ENCODE results near the gene MOV10L1.
"Not testable (repeated sequence)": the region's sequence is repeated elsewhere in the genome, so short reads cannot be mapped to it uniquely, and the experiment has no call there.

The MOV10L1 gene

GRCh38 chr22:50131894-50132293 is 42.1 kb downstream of the MOV10L1 start:
- FAIRE-seq (peak; percentile 23), DNase-seq (ENCODE audit: insufficient read length, low spot score) (no peak)

- no peak for DNase-seq (ENCODE audit: insufficient read length, low spot score)
- FAIRE-seq, result no peak
Measured at GRCh38 chr22:50134481-50134880, 44.7 kb downstream of the MOV10L1 start.

DNA sequence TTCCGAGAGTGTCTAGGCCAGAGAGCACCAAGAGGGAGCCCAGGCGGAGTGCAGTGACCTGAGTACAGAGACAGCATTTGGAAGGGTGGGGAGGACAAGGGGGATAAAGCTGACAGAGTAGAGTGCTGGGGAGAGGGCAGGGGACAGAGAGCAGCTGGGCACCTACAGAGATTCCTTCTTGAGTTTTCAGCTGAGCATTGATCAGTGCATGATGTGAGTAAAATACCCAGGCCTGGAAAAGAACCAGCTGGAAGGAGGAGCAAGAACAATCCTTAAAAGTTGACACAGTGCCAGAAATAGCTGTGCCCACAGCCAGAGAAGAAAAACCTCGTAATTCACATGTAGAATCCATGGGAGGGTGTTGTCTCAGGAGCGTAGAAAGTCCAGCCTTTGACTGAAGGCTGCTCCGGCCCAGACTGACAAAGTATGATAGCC is 46.8 kb downstream of the MOV10L1 start:
- FAIRE-seq (no peak), DNase-seq (ENCODE audit: insufficient read length, low spot score) (no peak)

GRCh38 chr22:50137277-50137676 is 47.5 kb downstream of the MOV10L1 start:
- not testable (repeated sequence) for FAIRE-seq

GRCh38 chr22:50138041-50138440 is 48.2 kb downstream of the MOV10L1 start:
- no peak for DNase-seq (ENCODE audit: insufficient read length, low spot score)
- no peak for FAIRE-seq

More at GRCh38 chr22:50137277-50137676, 47.5 kb downstream of the MOV10L1 start:
- DNase-seq (ENCODE audit: insufficient read length, low spot score), result not testable (repeated sequence)

DNA sequence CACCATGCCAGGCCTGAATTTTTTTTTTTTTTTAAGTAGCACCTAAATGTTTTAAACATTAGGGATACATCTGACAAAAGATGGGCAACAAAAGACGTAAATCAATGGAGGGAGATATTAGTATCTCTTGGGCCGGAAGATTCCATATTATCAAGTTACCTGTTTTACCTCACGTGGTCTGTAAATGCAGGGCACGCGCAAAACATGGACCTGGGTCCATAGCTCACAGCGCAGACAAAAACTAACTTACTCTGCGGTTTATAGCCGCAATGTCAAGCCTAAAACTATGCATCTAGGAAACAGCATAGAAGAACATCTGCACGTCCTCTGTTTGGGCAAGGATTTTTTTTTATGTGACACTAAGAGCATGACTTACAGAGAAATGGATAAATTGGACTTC is 49.2 kb downstream of the MOV10L1 start:
- FAIRE-seq, result no peak

GRCh38 chr22:50139843-50140415 is 50.1 kb downstream of the MOV10L1 start:
- FAIRE-seq, result no peak
- no peak for DNase-seq (ENCODE audit: insufficient read length, low spot score)

More for the DNA sequence above, 49.2 kb downstream of the MOV10L1 start:
- no peak for DNase-seq (ENCODE audit: insufficient read length, low spot score)

DNA sequence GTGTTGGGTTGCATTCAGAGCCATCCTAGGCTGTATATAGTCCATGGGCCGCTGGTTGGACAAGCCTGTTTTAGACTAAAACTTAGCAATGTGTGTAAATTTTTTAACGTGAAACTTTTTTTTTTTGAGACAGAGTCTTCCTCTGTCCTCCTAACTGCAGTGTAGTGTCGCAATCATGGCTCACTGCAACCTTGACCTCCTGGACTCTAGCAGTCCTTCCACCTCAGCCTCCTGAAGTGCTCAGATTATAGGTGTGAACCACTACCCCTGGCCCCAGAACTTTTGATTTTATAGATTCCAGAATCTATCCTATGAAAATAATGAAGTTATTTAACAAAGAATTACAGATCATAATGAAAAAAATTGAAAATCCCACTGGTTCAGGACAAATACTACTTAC is 50.8 kb downstream of the MOV10L1 start:
- no peak for FAIRE-seq

DNA sequence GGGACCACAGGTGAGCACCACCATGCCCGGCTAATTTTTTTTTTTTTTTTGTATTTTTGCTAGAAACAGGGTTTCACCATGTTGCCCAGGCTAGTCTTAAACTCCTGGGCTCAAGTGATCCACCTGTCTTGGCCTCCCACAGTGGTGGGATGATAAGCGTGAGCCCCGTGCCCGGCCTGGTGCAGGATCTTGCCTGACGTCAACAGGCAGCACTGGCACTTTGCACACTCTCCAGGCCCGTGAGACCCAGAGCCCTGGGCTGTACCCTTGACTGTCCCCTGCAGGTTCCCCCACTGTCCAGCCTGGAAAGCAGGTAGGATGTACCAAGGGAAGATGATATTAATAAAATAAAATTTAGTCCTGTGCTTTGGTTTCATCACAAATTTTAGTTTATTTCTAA is 51.7 kb downstream of the MOV10L1 start:
- DNase-seq (ENCODE audit: insufficient read length, low spot score), result no peak
- no peak for FAIRE-seq

More for the DNA sequence above, 50.8 kb downstream of the MOV10L1 start:
- no peak for DNase-seq (ENCODE audit: insufficient read length, low spot score)

DNA sequence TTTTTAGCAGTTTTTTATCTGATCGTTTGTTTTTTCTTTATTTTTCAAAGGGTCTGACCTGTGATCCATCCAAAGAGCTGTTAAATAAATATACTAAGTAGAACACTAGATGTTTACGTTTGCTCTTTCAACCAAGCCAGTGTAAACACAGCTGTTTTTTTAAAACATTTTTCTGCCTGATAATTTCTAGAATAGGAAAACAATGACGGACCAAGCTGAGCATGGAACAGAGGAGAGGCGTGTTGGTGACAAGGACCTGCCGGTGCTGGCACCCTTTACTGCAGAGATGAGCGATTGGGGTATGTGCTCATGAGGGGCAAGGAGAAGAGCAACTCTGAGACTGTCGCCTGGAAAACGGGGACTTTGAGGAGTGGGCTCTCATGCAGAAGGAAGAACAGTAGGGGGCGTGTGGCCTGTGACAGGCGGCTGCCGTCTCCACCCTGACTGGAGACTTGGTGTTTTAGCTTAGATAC is 52.1 kb downstream of the MOV10L1 start:
- no peak for FAIRE-seq
- no peak for DNase-seq (ENCODE audit: insufficient read length, low spot score)

- no peak for FAIRE-seq
Measured at GRCh38 chr22:50143096-50143495, 53.3 kb downstream of the MOV10L1 start.

DNA sequence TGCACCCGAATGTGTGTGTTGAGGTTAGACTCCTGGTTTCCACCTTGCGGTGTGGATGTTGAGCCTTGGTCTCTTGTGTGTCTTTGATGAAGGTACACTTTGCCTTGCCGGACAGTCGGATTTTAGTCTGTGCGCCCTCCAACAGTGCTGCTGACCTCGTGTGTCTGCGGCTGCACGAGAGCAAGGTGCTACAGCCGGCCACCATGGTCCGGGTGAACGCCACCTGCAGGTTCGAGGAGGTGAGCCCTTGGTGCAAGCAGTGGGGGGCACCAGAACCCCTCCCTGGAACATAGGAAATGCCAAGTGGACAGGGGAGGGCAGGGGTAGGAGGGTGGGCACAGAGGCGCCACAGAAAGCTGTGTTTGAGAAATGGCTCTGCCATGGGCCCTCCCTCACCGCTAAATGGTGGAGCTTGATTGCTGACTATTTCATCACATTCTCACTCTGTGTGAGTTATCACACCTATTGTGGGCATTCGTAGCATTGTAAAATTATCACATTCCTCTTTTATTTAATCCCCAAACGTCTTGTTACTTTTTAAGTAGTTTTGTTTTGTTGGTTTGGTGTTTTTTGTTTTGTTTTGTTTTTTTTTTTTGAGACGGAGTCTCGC is 54.3 kb downstream of the MOV10L1 start:
- DNase-seq (ENCODE audit: insufficient read length, low spot score) (no peak), FAIRE-seq (no peak)

More at GRCh38 chr22:50143096-50143495, 53.3 kb downstream of the MOV10L1 start:
- DNase-seq (ENCODE audit: insufficient read length, low spot score), result no peak

GRCh38 chr22:50145721-50146438 is 56.1 kb downstream of the MOV10L1 start:
- FAIRE-seq, result no peak
- no peak for DNase-seq (ENCODE audit: insufficient read length, low spot score)

GRCh38 chr22:50146439-50147238 is 56.8 kb downstream of the MOV10L1 start:
- DNase-seq (ENCODE audit: insufficient read length, low spot score) (no peak), FAIRE-seq (no peak)

DNA sequence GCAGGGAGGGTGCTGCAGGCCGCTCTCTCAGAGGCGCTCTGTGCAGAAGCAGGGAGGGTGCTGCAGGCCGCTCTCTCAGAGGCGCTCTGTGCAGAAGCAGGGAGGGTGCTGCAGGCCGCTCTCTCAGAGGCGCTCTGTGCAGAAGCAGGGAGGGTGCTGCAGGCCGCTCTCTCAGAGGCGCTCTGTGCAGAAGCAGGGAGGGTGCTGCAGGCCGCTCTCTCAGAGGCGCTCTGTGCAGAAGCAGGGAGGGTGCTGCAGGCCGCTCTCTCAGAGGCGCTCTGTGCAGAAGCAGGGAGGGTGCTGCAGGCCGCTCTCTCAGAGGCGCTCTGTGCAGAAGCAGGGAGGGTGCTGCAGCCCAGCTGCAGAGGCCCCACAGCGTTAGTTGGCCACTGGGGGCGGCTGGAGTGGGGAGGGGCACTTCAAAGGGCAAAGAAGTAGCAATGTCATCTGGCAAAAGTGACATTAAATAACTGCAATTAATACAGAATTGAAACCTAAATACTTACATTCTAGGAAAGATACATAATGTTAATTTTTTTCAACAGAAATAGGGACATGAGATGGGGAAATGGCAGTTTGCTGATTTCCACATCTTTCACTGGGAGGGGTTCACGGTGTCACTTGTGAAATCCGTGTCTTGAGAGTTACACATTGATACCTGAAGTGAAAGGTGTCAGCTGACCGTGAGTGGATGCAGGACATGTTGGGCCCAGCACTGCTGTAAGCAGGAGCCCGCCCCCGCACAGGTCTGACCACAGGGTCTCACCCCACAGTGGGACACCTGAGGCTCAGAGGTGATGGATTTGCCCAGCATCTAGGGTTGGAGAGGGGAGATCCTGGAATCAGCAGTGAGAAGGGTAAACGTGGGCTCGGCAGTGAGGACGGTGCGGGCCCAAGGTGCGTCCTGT is 57.7 kb downstream of the MOV10L1 start:
- not testable (repeated sequence) for FAIRE-seq; DNase-seq (ENCODE audit: insufficient read length, low spot score)

DNA sequence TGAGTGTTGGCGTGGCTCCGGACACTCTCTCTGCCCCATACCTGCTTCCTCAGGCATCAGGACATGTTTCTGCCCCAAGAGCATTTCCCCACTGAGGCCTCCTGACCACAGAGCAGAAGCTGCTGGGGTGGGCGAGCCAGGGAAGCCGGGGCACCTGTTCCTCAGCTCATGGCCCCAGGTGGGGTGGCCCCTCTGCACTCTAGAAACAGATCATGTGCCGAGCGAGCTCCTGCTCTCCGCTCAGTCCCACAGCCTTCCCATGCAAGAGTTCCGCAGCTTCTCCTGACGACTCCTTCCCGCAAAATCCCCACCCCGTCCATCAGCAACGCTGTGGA is 58.3 kb downstream of the MOV10L1 start:
- FAIRE-seq, result no peak
- DNase-seq (ENCODE audit: insufficient read length, low spot score), result no peak

DNA sequence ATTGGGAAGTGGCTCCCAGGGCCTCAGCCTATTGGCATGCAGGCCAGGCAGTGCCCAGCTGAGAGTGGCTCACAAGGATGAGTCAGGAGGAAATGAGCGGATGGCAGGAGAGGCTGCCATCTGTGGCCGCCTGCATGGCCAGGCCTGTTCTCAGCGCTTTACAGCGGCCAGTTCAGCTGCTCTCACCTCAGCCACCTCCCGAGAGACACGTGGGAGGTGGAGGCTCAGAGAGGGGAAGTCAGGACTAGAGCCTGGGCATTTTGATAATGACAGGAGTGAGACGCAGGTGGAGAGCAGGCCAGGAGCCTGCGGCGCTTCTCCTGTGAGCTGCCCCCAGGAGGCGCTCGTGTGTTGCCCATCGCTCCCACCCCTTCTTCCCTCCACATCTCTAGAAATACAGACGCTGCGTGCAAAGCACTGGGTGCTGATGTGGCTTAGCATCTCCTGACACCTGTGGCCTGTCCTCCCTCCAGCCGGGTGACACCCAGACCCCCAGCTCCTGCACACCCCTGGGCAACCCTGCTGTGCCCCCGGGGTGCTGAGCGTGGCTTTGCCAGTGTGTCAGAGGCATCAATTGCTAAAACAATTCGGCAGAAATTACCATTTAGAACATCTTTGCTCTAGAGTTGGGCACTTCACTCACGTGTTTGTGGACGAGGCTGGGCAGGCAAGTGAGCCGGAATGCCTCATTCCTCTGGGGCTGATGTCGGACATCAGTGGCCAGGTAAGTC is 59.4 kb downstream of the MOV10L1 start:
- peak; percentile 53 for FAIRE-seq

GRCh38 chr22:50150161-50151129 is 60.6 kb downstream of the MOV10L1 start:
- DNase-seq (ENCODE audit: insufficient read length, low spot score) (no peak), FAIRE-seq (no peak)

More for the DNA sequence above, 59.4 kb downstream of the MOV10L1 start:
- DNase-seq (ENCODE audit: insufficient read length, low spot score), result peak; percentile 93
